Measurements from ENCODE around the gene CCN2. TPM values are rescaled to one million over a fixed set of nuclear protein-coding genes. Genes with fewer than 3 reads are reported as not detected.

Gene CCN2
- polyA plus RNA-seq, 1 of the 3 experiments (the other 2 are of a cell fraction), result 709 TPM

GRCh38 chr6:131981624-131981978 lies 30.4 kb upstream of the CCN2 start:
- Histone ChIP-seq H3K9ac (0 out of 2 replicates have a peak overlapping the region, but pooled peaks have one; percentile 31), H3K4me3 (ENCODE audit: low read depth in 2 of 2, low read length in 1 of 2) (no peak overlapping the region), H3K9me3 (no peaks in the 10 kb centered on the region), H3K79me2 (ENCODE audit: insufficient read depth) (no peaks in the 10 kb centered on the region), H3F3A (replicated peaks; ENCODE audit: insufficient read depth) (peaks cover 28% of the 10 kb centered on the region), H3K36me3 (replicated peaks in 1 of 2; ENCODE audit: control insufficient read depth in 1 of 2, insufficient read depth in 2 of 2, low read length in 1 of 2) (no peaks in the 10 kb centered on the region), H3K27ac (ENCODE audit: low read depth in 2 of 2, low read length in 1 of 2) (peak overlapping the region in 1 of 2 experiments; percentile 93; a peak in 2 of 4 replicates), H3K4me1 (ENCODE audit: control insufficient read depth in 1 of 2, insufficient read depth in 2 of 2, low read depth in 1 of 2, low read length in 1 of 2) (peaks cover 0 to 49% of the 10 kb centered on the region in 2 experiments; a peak in 2 of 4 replicates), H2AFZ (ENCODE audit: low read depth) (no peak overlapping the region), H3K4me2 (no peak overlapping the region), H3K9me2 (no peaks in the 10 kb centered on the region), H3K27me3 (ENCODE audit: insufficient read depth) (no peaks in the 10 kb centered on the region), H4K20me1 (ENCODE audit: insufficient read depth) (no peaks in the 10 kb centered on the region)
- ChIA-PET POLR2A (no interaction called here), CTCF (no interaction called here)
- WGBS (ENCODE audit: low lambda C conversion rate), result 79% methylated on average over 3 of the region's 3 CpGs
- TF ChIP-seq CHD2 (IDR thresholded peaks at IDR 0.05; ENCODE audit: low read length, partially characterized antibody) (no peak), MAX (IDR thresholded peaks at IDR 0.05; ENCODE audit: low read depth) (no peak), CTCF (IDR thresholded peaks at IDR 0.05) (no peak), TAF1 (IDR thresholded peaks at IDR 0.05; ENCODE audit: borderline replicate concordance, low read depth, low read length) (no peak), PBX3 (IDR thresholded peaks at IDR 0.05) (no peak), USF1 (IDR thresholded peaks at IDR 0.05; ENCODE audit: borderline replicate concordance, low read depth) (no peak), GABPA (IDR thresholded peaks at IDR 0.05; ENCODE audit: low read depth) (no peak), TCF12 (IDR thresholded peaks at IDR 0.05) (no peak), RFX5 (IDR thresholded peaks at IDR 0.05; ENCODE audit: low read length) (no peak), TEAD4 (IDR thresholded peaks at IDR 0.05; ENCODE audit: borderline replicate concordance, insufficient read depth) (no peak), IRF3 (IDR thresholded peaks at IDR 0.05; ENCODE audit: low read depth, low read length) (no peak)
- DNase-seq, result no peak

Data from SK-N-SH (cell line).